GM21390 (cell line): ENCODE measurements around the gene SRRM5.
"Not testable (repeated sequence)": the region's sequence is repeated elsewhere in the genome, so short reads cannot be mapped to it uniquely, and the experiment has no call there.

Source experiments
- ATAC-seq: cut with Tn5 transposase; IDR thresholded peaks from one replicate; pipeline ENCODE4 v1.9.1; 2021; ENCODE audit not compliant: unreplicated experiment

The SRRM5 gene

GRCh38 chr19:43591904-43592772, 19.8 kb upstream of the SRRM5 start:
- no peak for ATAC-seq

GRCh38 chr19:43592800-43593350, 19.0 kb upstream of the SRRM5 start:
- no peak for ATAC-seq

GRCh38 chr19:43594081-43594697, 17.7 kb upstream of the SRRM5 start:
- ATAC-seq = no peak

- peak; percentile 39 for ATAC-seq
Observed at GRCh38 chr19:43594710-43595604, 16.9 kb upstream of the SRRM5 start.

GRCh38 chr19:43595605-43595998, 16.3 kb upstream of the SRRM5 start:
- no peak for ATAC-seq

- ATAC-seq = peak; percentile 71
Observed at GRCh38 chr19:43595999-43596841, 15.7 kb upstream of the SRRM5 start, which contains the start of the genes IRGQ and ZNF576. TSS of gene IRGQ (minus strand) at chr19:43596134. CDS start at chr19:43595338, 796 bp downstream. TSS of gene ZNF576 (plus strand) at chr19:43596595. CDS start at chr19:43597109, 514 bp downstream.

DNA sequence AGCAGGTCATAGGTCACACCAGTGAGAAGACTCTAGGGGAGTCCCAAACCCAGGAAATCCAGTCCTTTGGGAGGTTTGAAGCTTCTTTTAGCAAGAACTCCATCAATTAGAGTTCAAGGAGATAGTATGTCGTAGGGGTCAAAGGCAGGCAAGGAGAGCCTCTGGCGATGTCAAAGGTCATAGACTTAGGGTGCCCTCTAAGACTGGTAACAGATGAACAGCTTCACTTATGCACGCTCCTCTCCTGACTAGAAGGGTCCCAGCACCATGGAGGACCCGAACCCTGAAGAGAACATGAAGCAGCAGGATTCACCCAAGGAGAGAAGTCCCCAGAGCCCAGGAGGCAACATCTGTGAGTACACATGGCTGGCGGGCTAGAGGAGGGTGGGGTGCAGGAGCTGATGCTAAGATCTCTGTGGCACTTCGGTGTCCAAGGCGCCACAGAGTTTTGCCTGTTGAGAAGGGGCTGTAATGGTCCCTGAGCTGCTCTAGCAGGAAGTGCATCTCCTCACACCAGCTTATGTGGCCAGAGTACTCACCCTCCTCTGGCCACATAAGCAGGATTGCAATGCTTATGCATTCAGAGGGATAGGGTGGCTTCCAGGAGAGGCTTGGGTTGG, 14.9 kb upstream of the SRRM5 start:
- no peak for ATAC-seq

GRCh38 chr19:43597876-43598275, 14.0 kb upstream of the SRRM5 start:
- ATAC-seq = no peak

DNA sequence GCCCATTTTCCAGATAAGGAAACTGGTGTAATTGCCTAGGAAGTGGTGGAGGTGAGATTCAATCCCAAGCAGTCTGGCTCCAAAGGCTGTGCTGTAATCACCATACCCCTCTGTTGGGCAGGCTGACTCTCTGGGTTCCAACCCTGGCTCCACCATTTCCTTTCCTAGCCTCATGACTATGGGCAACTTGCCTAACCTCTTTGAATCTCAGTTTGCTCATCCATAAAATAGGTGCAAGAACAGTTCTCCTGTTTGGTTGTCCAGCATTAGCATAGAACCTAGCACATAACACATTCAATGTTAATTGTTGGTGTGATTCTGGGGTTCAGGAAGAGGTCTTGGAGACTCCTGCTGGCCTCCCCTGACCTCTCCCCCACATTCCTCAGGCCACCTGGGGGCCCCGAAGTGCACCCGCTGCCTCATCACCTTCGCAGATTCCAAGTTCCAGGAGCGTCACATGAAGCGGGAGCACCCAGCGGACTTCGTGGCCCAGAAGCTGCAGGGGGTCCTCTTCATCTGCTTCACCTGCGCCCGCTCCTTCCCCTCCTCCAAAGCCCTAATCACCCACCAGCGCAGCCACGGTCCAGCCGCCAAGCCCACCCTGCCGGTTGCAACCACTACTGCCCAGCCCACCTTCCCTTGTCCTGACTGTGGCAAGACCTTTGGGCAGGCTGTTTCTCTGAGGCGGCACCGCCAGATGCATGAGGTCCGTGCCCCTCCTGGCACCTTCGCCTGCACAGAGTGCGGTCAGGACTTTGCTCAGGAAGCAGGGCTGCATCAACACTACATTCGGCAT, 13.2 kb upstream of the SRRM5 start:
- no peak for ATAC-seq

- ATAC-seq = no peak
Observed at GRCh38 chr19:43599635-43600295, 12.1 kb upstream of the SRRM5 start.

GRCh38 chr19:43600326-43600725, 11.6 kb upstream of the SRRM5 start:
- not testable (repeated sequence) for ATAC-seq

- ATAC-seq = no peak
Observed at GRCh38 chr19:43605875-43606568, 5.9 kb upstream of the SRRM5 start.

DNA sequence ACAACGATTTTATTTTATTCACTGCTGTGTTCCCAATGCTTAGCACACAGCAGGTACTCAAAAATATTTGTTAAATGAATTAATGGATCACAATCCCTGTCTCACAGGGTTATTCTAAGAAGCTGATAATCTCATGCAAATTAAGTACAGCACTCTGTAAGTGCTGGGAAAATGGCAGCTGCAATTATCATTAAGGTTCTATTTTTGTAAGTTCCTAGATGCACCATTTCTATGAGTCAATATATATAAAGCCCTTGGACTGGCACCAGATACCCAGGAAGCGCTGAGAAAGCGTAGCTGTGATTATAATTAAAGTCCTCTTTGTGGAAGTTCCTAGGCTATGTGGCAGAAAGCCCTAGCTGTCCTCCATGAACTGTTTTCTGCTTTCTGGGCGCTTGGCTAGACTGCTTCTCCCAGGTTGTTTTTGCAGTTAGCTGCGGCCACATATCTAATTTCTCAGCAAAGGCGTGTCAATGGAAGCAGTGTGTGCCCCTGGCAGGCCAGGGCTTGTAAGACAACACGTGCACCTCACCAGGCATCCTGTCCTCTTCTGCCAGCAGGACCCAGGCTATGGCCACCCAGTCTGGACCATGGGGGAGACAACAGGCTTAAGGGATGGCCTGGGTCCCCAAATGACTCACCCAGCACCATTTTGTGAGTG, 5.2 kb upstream of the SRRM5 start:
- no peak for ATAC-seq

DNA sequence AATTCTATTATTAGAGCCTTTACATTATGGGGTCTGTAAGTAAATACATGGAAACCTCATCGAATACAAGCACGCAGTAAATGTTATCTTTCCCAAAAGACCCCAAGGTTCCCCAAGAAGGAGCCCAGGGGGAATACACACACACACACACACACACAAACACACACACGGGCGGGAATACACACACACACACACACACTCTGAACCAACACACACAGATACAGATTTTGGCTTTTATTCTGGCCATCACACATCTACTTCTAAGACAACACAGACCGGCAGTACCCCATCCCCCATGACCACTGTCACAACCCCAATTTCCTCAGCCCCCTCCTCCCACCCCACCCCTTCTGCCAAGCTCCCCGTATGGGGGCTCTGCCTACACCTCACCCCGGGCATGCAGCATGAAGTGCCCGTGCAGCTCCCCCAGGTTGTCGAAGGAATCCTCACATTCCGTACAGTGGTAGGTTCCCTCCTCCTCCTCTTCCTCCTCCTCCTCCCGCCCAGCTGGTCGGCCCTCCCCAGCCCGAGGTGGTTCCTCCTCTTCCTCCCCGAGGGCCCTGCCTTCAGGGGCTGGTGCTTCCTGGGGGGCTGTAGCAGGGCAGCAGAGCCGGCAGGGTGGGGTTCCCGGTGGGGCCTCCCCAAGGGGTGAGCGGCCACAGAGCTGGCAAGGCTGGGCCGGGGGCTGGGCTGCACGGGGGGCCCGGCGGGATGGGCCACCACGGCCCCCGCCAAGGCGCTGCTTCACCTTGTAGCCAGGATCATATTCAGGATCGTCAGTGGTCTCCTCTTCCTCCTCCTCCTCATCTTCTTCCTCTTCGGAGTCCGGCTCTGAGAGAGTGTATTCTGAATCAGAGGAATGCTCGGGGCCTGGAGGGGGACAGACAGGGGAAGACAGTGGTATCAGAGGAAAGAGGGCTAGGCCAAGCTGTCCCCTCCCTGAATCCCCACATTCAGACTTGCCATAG, 4.4 kb upstream of the SRRM5 start:
- ATAC-seq = no peak

DNA sequence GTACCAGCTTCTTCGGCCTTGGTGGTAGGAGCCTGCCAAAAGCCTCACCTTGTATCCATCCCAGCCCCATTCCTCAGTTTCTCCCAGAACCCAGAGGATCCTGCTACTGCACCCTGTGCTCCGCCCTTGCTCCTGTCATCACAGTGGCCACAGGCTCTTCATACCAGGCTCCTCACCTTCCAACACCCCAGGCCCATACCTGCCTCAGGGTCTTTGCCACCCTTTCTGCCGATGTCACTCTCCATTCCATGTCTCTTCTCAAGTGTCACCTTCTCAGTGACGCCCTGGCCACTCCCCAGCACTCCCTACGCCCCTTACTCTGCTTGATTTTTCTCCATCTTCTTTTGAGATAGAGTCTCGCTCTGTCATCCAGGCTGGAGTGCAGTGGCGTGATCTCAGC, 2.0 kb upstream of the SRRM5 start:
- no peak for ATAC-seq

GRCh38 chr19:43610493-43610892, 1.4 kb upstream of the SRRM5 start:
- ATAC-seq = no peak
